H1 (cell line): ENCODE results near the gene EEF2.

Experiments used
- BACH1 ChIP-seq: IDR thresholded peaks from 2 replicates; pipeline ENCODE4 v1.6.1; 2012; ENCODE audit warnings: low read length, improper control_type of control experiment
- CTCF ChIP-seq, 3 experiments: IDR thresholded peaks; 1 replicate in 2 of 3; 2 replicates in 1 of 3; pipeline versions ENCODE4 v1.5.1 to v1.6.1; 2011; ENCODE audit warnings: low read length in 3 of 3, mild to moderate bottlenecking in 3 of 3, inconsistent platforms in 2 of 3, low read depth in 1 of 3, moderate library complexity in 1 of 3; ENCODE audit not compliant: insufficient read depth in 1 of 3; ENCODE audit errors: control extremely low read depth in 1 of 3
- GABPA ChIP-seq: IDR thresholded peaks from 2 replicates; pipeline ENCODE4 v1.6.1; 2011; ENCODE audit warnings: mild to moderate bottlenecking, low read length, moderate library complexity, borderline replicate concordance; ENCODE audit not compliant: insufficient read depth
- KDM5A ChIP-seq: fragments of 200-600 bp; IDR thresholded peaks from 2 replicates; pipeline ENCODE4 v1.7.1; 2012; ENCODE audit warnings: mild to moderate bottlenecking, low read length, inconsistent platforms, mixed read lengths
- MAFK ChIP-seq: IDR thresholded peaks from 2 replicates; pipeline ENCODE4 v1.6.1; 2012; ENCODE audit warnings: low read depth, mild to moderate bottlenecking, improper control_type of control experiment, low read length
- POLR2AphosphoS5 ChIP-seq: IDR thresholded peaks from 2 replicates; pipeline ENCODE4 v1.6.1; 2011; ENCODE audit warnings: low read depth, low read length
- SAP30 ChIP-seq: fragments of 300-600 bp; sonication (generic); IDR thresholded peaks from 2 replicates; pipeline ENCODE4 v1.7.1; 2012; ENCODE audit warnings: low read length, moderate library complexity, mild to moderate bottlenecking, inconsistent platforms; ENCODE audit not compliant: insufficient read depth, insufficient replicate concordance
- SP1 ChIP-seq: IDR thresholded peaks from 2 replicates; pipeline ENCODE4 v1.6.1; 2011; ENCODE audit warnings: low read depth, low read length

- no peak for TF ChIP-seq POLR2AphosphoS5
- TF ChIP-seq SAP30 = no peak
- no peak for TF ChIP-seq SP1
- TF ChIP-seq GABPA = no peak
- no peak for TF ChIP-seq MAFK
- TF ChIP-seq KDM5A = no peak
- TF ChIP-seq CTCF (IDR thresholded peaks at IDR 0.05; ENCODE audit: control extremely low read depth in 1 of 3, insufficient read depth in 1 of 3, low read depth in 1 of 3, low read length in 3 of 3) = no peak
- TF ChIP-seq BACH1 = no peak
Measured at GRCh38 chr19:4029247-4029614, 44.0 kb upstream of the EEF2 start.
